HG02973 (cell line): Measurements from ENCODE around the gene FADS3.

Experiments
- ATAC-seq: cut with Tn5 transposase; IDR thresholded peaks from one replicate; pipeline ENCODE4 v1.9.1; 2021; ENCODE audit warnings: moderate library complexity; ENCODE audit not compliant: unreplicated experiment

Gene FADS3

GRCh38 chr11:61839742-61840141, 51.6 kb downstream of the FADS3 start:
- ATAC-seq, result no peak

- no peak for ATAC-seq
These were observed 52.4 kb downstream of the FADS3 start for GRCh38 chr11:61838921-61839320.

GRCh38 chr11:61838501-61838900, 52.8 kb downstream of the FADS3 start:
- ATAC-seq, result no peak

GRCh38 chr11:61837411-61838005, 53.8 kb downstream of the FADS3 start:
- ATAC-seq, result no peak

- ATAC-seq, result no peak
These were observed 55.2 kb downstream of the FADS3 start for GRCh38 chr11:61836193-61836592.

GRCh38 chr11:61834278-61835048, 56.9 kb downstream of the FADS3 start:
- ATAC-seq, result peak; percentile 71

- ATAC-seq, result no peak
These were observed 57.4 kb downstream of the FADS3 start for GRCh38 chr11:61833926-61834277.

GRCh38 chr11:61833471-61833870, 57.9 kb downstream of the FADS3 start:
- ATAC-seq, result no peak

GRCh38 chr11:61832754-61833153, 58.6 kb downstream of the FADS3 start:
- ATAC-seq, result no peak

- no peak for ATAC-seq
These were observed 59.1 kb downstream of the FADS3 start for GRCh38 chr11:61832207-61832606.

GRCh38 chr11:61830237-61831105, 60.9 kb downstream of the FADS3 start:
- ATAC-seq, result no peak

- no peak for ATAC-seq
These were observed 61.5 kb downstream of the FADS3 start for GRCh38 chr11:61829806-61830205.

GRCh38 chr11:61828629-61829407, 62.5 kb downstream of the FADS3 start:
- peak; percentile 24 for ATAC-seq

- ATAC-seq, result no peak
These were observed 63.0 kb downstream of the FADS3 start for GRCh38 chr11:61828379-61828628.

GRCh38 chr11:61827571-61828378, 63.6 kb downstream of the FADS3 start, which contains the start of gene FADS2:
Gene FADS2, plus strand, starts transcription at chr11:61828300. Its CDS starts 91 bp downstream, at chr11:61828391.
- ATAC-seq, result peak; percentile 58

- ATAC-seq, result peak; percentile 5
These were observed 64.3 kb downstream of the FADS3 start for GRCh38 chr11:61826930-61827570.
